Adrenal gland (tissue), 5 donors: ENCODE data around the gene KAZN.

Source experiments
- POLR2A ChIP-seq, 2 donors: fragments of 450-650 bp; IDR thresholded peaks; one replicate each; pipeline ENCODE4 v1.6.1; 2017; ENCODE audit warnings: antibody characterized with exemption in 2 of 2, mild to moderate bottlenecking in 2 of 2, moderate library complexity in 1 of 2
- TF ChIP-seq, protein P1 (sequence below), 6 experiments: fragments of 450-650 bp in 4 of 6; fragments of 200-600 bp in 2 of 6; sonication (generic) in 1 of 6; IDR thresholded peaks; 1 replicate in 5 of 6; 2 replicates in 1 of 6; pipeline versions ENCODE4 v1.5.1 to v1.8.0; 2016 to 2021; ENCODE audit warnings: antibody characterized with exemption in 6 of 6, mild to moderate bottlenecking in 2 of 6, moderate library complexity in 1 of 6
- donor health status: DM: no; HTN: no; CAD: no.

DNA sequence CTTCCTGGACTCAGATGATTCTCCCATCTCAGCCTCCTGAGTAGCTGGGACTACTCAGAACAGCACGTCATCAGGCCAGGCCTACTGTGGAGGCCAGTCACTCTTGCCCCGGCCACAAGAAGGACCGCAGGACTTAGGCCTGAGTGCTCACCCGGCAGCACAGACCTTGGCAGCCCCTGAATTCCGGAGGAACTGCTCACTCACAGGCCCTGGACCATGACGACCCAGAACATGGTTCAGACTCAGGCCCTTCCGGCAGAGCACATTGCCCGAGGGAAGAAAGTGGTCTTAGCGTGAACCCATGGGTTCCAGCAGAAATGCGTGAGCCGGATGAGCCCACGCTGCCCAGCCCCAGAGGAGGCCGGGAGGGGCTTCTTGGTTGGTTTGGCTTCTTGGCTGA lies 377.8 kb downstream of the KAZN start:
- no peak for TF ChIP-seq POLR2A (IDR thresholded peaks at IDR 0.05)
- TF ChIP-seq, protein P1, sequence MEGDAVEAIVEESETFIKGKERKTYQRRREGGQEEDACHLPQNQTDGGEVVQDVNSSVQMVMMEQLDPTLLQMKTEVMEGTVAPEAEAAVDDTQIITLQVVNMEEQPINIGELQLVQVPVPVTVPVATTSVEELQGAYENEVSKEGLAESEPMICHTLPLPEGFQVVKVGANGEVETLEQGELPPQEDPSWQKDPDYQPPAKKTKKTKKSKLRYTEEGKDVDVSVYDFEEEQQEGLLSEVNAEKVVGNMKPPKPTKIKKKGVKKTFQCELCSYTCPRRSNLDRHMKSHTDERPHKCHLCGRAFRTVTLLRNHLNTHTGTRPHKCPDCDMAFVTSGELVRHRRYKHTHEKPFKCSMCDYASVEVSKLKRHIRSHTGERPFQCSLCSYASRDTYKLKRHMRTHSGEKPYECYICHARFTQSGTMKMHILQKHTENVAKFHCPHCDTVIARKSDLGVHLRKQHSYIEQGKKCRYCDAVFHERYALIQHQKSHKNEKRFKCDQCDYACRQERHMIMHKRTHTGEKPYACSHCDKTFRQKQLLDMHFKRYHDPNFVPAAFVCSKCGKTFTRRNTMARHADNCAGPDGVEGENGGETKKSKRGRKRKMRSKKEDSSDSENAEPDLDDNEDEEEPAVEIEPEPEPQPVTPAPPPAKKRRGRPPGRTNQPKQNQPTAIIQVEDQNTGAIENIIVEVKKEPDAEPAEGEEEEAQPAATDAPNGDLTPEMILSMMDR (IDR thresholded peaks at IDR 0.05), result no peak
